SH-SY5Y (cell line): ENCODE results near the gene COMP.

Experiments used
- GATA2 ChIP-seq: IDR thresholded peaks from 2 replicates; pipeline ENCODE4 v1.6.1; 2011; ENCODE audit warnings: mild to moderate bottlenecking, low read depth, low read length
- GATA3 ChIP-seq: IDR thresholded peaks from 2 replicates; pipeline ENCODE4 v1.6.1; 2011; ENCODE audit warnings: low read depth, mild to moderate bottlenecking, low read length, moderate library complexity

- TF ChIP-seq GATA3 (no peak), GATA2 (no peak)
Observed at GRCh38 chr19:18770663-18771327, 20.3 kb downstream of the COMP start.
